ENCODE results near the gene DLK2. TPM values are rescaled to one million over a fixed set of nuclear protein-coding genes. Genes with fewer than 3 reads are reported as not detected.

Gene DLK2
- total and polyA plus RNA-seq, 2 of the 13 experiments (the other 11 are each of a cell fraction or from before 2014, with no cell fraction given): 1.2 to 3.8 TPM

DNA sequence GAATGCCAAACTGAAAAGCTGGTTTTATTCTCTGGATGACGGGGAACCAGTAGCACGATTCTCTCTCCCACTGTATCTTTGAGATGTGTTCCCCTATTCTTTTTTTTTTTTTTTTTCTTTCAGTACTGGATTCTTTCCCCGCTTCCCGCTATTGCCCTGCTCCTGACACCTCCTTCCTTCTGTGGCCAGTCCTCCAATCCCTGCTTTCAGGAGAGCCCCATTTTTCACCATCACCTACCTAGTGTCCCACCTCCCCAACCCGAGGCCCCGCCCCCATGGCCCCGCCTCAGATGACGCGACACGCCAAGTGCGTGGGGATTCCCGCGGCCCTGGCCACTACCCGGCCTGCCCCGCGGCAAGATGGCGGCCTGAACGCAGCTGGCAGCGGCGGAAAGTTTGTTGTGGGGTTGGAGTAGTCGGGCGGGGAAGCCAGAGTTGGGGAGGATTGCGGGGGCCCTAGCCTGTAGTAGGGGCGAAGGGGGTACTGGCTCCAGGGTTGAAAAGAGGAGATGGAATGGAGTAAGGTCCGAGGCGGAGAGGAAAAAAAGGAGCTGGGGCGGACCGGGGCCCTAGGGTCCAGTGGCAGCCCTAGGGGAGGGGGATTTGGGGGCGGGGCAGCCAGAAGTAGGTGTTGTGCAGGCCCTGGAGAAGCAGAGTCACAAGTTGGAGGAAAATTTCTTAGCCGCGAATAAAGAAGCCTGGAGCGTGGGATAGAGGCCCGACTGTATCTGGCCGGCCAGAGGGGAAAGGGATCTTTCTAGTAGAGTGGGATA, 22.1 kb upstream of the DLK2 start, which contains the start of gene TJAP1 (continued):
- TF ChIP-seq ZNF362 (CRISPR knock-in tag; IDR thresholded peaks at IDR 0.05; ENCODE audit: borderline replicate concordance) (peak; percentile 49; the same call in 1 of the 2 replicates), ZNF136 (CRISPR knock-in tag; IDR thresholded peaks at IDR 0.05; ENCODE audit: low read depth) (no peak), ZNF75D (CRISPR knock-in tag; IDR thresholded peaks at IDR 0.05; ENCODE audit: borderline replicate concordance) (no peak), ERF (CRISPR knock-in tag; IDR thresholded peaks at IDR 0.05) (no peak; the same call in 1 of the 2 replicates), ZNF34 (CRISPR knock-in tag; IDR thresholded peaks at IDR 0.05; ENCODE audit: borderline replicate concordance) (0 out of 2 replicates have a peak, but pooled peaks have one; percentile 88), ZNF280B (CRISPR knock-in tag; IDR thresholded peaks at IDR 0.05; ENCODE audit: borderline replicate concordance) (peak; percentile 57; the same call in 1 of the 2 replicates), FOXA3 (CRISPR knock-in tag; IDR thresholded peaks at IDR 0.05) (peak; percentile 33; the same call in 1 of the 2 replicates), FOXO4 (CRISPR knock-in tag; conservative IDR thresholded peaks at IDR 0.05) (no peak), ARNT2 (CRISPR knock-in tag; IDR thresholded peaks at IDR 0.05; ENCODE audit: low read depth) (peak; percentile 76; the same call in 1 of the 2 replicates), ZNF614 (CRISPR knock-in tag; IDR thresholded peaks at IDR 0.05; ENCODE audit: borderline replicate concordance) (peak; percentile 69; the same call in 1 of the 2 replicates), NR2F2 (IDR thresholded peaks at IDR 0.05; ENCODE audit: borderline replicate concordance, low read depth) (no peak), ASH2L (IDR thresholded peaks at IDR 0.05; ENCODE audit: insufficient read length, low read depth, low read length) (peak; percentile 77), ARHGAP35 (CRISPR knock-in tag; IDR thresholded peaks at IDR 0.05; ENCODE audit: borderline replicate concordance) (no peak), ZNF83 (CRISPR knock-in tag; IDR thresholded peaks at IDR 0.05; ENCODE audit: borderline replicate concordance) (no peak), CC2D1A (CRISPR knock-in tag; IDR thresholded peaks at IDR 0.05) (no peak), ATRX (CRISPR knock-in tag; IDR thresholded peaks at IDR 0.05; ENCODE audit: borderline replicate concordance) (no peak), MIXL1 (CRISPR knock-in tag; IDR thresholded peaks at IDR 0.05) (no peak), GABPB1 (CRISPR knock-in tag; IDR thresholded peaks at IDR 0.05) (peak; percentile 75), PATZ1 (CRISPR knock-in tag; IDR thresholded peaks at IDR 0.05) (peak; percentile 71), SALL2 (CRISPR knock-in tag; IDR thresholded peaks at IDR 0.05) (peak; percentile 82), PHF21A (CRISPR knock-in tag; IDR thresholded peaks at IDR 0.05) (0 out of 2 replicates have a peak, but pooled peaks have one; percentile 45)
- TF ChIP-seq, protein P1, sequence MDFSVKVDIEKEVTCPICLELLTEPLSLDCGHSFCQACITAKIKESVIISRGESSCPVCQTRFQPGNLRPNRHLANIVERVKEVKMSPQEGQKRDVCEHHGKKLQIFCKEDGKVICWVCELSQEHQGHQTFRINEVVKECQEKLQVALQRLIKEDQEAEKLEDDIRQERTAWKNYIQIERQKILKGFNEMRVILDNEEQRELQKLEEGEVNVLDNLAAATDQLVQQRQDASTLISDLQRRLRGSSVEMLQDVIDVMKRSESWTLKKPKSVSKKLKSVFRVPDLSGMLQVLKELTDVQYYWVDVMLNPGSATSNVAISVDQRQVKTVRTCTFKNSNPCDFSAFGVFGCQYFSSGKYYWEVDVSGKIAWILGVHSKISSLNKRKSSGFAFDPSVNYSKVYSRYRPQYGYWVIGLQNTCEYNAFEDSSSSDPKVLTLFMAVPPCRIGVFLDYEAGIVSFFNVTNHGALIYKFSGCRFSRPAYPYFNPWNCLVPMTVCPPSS (IDR thresholded peaks at IDR 0.05): no peak
